ENCODE measurements around the gene GDE1. TPM values are rescaled to one million over a fixed set of nuclear protein-coding genes. Genes with fewer than 3 reads are reported as not detected.

Gene GDE1
- total RNA-seq, 2 donors from 2014 or later = 25.1 to 32.0 TPM

DNA sequence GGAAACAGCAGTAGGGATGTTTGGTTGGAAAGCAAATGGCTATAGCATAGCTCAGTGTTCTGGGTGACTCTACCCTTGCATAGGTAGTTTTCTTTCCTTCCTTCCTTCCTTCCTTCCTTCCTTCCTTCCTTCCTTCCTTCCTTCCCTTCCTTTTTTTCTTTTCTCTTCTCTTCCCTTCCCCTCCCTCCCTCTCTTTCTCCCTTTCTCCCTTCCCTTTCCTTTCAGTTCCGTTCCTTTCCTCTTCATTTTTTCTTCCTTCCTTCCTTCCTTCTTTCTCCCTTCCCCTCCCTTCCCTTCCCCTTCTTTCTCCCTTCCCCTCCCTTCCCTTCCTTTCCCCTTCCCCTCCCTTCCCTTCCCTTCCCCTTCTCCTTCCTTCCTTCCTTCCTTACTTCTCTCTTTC lies 31.3 kb downstream of the GDE1 start:
- DNase-seq (no peak), ATAC-seq (no peak)
- H3K4me3 Mint-ChIP-seq = no peak overlapping the region
- peaks cover 3% of the 10 kb centered on the region for H3K36me3 Mint-ChIP-seq (ENCODE audit: low read depth)
- H3K27me3 Mint-ChIP-seq = no peaks in the 10 kb centered on the region
- H3K4me1 Mint-ChIP-seq = peaks cover 10% of the 10 kb centered on the region
- no peak overlapping the region for H3K27ac Mint-ChIP-seq
- no peaks in the 10 kb centered on the region for H3K9me3 ChIP-seq (ENCODE audit: control insufficient read depth, low read length, poor library complexity, severe bottlenecking)

DNA sequence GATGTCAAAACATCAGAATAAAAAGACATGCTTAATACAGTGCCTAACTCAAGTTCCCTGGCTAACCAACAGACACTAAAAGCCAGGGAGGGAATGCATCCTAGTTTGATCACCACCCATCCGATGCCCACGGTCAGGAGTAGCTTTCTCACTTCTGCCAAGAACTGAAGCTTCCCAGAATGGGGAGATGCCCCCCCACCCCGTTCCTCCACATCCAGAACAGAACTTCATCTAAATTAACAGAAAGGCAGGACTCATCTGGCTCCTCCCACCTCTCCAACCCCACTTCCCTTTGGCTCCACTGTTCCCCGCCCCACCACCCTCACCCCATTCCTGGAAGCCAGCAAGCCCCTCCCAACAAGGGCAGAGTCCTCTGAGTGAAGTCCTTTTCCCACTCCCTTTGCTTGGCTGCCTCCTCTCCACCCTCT lies 33.7 kb downstream of the GDE1 start:
- H3K9me3 ChIP-seq (ENCODE audit: control insufficient read depth, low read length, poor library complexity, severe bottlenecking) = no peaks in the 10 kb centered on the region
- Mint-ChIP-seq H3K27ac (no peak overlapping the region), H3K4me1 (no peaks in the 10 kb centered on the region), H3K36me3 (ENCODE audit: low read depth) (peaks cover 3% of the 10 kb centered on the region), H3K27me3 (no peaks in the 10 kb centered on the region), H3K4me3 (no peak overlapping the region)
- ATAC-seq (no peak), DNase-seq (no peak)

DNA sequence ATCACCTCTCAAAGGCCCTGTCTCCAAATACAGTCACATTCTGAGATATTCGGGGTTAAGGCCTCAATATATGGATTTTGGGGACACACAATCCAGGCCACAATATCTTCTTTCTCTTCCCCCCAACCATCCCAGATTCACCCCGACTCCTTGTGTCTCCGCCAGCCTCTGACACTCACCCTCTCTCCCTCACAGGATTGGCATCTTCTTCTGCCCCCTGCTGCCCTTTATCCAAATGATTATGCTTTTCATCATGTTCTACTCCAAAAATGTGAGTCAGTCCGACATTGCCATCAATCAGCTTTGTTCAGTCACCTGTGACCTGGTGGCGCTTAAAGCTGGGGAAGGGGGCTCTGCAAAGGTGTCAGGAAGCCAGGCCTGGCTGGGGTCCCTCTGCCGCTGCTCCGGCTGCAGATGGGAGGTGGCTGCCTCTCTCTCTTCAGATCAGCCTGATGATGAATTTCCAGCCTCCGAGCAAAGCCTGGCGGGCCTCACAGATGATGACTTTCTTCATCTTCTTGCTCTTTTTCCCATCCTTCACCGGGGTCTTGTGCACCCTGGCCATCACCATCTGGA lies 35.1 kb downstream of the GDE1 start:
- Mint-ChIP-seq H3K4me1 (no peaks in the 10 kb centered on the region), H3K36me3 (ENCODE audit: low read depth) (no peaks in the 10 kb centered on the region), H3K27ac (no peak overlapping the region), H3K4me3 (no peak overlapping the region), H3K27me3 (no peaks in the 10 kb centered on the region)
- no peak for ATAC-seq
- no peaks in the 10 kb centered on the region for H3K9me3 ChIP-seq (ENCODE audit: control insufficient read depth, low read length, poor library complexity, severe bottlenecking)
- no peak for DNase-seq

DNA sequence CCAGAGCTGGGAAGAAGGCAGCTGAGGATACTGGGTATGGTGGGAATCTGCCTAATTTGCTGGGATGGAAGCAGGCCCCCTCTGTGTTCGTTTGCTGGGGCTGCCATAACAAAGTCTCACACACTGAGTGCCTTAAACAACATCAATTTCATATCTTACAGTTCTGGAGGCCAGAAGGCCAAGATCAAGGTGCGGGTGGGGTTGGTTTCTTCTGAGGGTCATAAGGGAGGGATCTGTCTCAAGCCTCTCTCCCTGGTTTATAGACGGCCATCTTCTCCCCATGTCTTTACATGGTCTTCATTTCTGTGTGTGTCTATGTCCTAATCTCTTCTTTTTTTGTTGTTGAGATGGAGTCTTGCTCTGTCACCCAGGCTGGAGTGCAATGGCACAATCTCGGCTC lies 35.8 kb downstream of the GDE1 start:
- ATAC-seq (no peak), DNase-seq (no peak)
- no peaks in the 10 kb centered on the region for H3K4me1 Mint-ChIP-seq
- H3K27me3 Mint-ChIP-seq = no peaks in the 10 kb centered on the region
- no peak overlapping the region for H3K4me3 Mint-ChIP-seq
- H3K27ac Mint-ChIP-seq = no peak overlapping the region
- no peaks in the 10 kb centered on the region for H3K36me3 Mint-ChIP-seq (ENCODE audit: low read depth)
- H3K9me3 ChIP-seq (ENCODE audit: control insufficient read depth, low read length, poor library complexity, severe bottlenecking) = no peaks in the 10 kb centered on the region

GRCh38 chr16:19485611-19486010 lies 36.3 kb downstream of the GDE1 start:
- Mint-ChIP-seq H3K4me1 (no peaks in the 10 kb centered on the region), H3K36me3 (ENCODE audit: low read depth) (no peaks in the 10 kb centered on the region), H3K4me3 (no peak overlapping the region), H3K27me3 (no peaks in the 10 kb centered on the region), H3K27ac (no peak overlapping the region)
- H3K9me3 ChIP-seq (ENCODE audit: control insufficient read depth, low read length, poor library complexity, severe bottlenecking) = no peaks in the 10 kb centered on the region
- ATAC-seq = no peak
- no peak for DNase-seq

DNA sequence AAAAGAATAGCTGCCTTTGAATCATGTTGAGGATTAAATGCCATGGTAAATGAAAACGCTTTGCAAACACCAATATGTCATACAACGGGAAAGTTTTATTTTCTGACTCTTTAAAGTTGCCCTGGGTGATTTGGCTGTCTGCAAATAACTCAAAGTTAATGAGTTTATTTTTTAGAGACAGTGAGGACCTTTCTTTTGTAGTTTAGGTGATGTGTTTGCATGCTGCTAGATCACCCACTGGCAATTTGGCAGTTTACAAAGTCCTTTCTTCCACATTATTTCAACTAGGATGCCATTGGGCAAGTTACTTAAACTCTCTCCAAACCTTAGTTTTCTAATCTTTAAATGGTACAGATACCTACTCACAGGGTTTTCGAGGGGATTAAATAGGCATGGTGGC lies 37.8 kb downstream of the GDE1 start:
- Mint-ChIP-seq H3K36me3 (ENCODE audit: low read depth) (no peaks in the 10 kb centered on the region), H3K4me3 (no peak overlapping the region), H3K4me1 (no peaks in the 10 kb centered on the region), H3K27me3 (no peaks in the 10 kb centered on the region), H3K27ac (no peak overlapping the region)
- DNase-seq (no peak), ATAC-seq (no peak)
- H3K9me3 ChIP-seq (ENCODE audit: control insufficient read depth, low read length, poor library complexity, severe bottlenecking) = no peaks in the 10 kb centered on the region

GRCh38 chr16:19482291-19482690 lies 39.6 kb downstream of the GDE1 start:
- H3K27me3 Mint-ChIP-seq = no peaks in the 10 kb centered on the region
- ATAC-seq (no peak), DNase-seq (no peak)
- no peaks in the 10 kb centered on the region for H3K4me1 Mint-ChIP-seq
- no peaks in the 10 kb centered on the region for H3K36me3 Mint-ChIP-seq (ENCODE audit: low read depth)
- no peak overlapping the region for H3K4me3 Mint-ChIP-seq
- no peaks in the 10 kb centered on the region for H3K9me3 ChIP-seq (ENCODE audit: control insufficient read depth, low read length, poor library complexity, severe bottlenecking)
- H3K27ac Mint-ChIP-seq = no peak overlapping the region

DNA sequence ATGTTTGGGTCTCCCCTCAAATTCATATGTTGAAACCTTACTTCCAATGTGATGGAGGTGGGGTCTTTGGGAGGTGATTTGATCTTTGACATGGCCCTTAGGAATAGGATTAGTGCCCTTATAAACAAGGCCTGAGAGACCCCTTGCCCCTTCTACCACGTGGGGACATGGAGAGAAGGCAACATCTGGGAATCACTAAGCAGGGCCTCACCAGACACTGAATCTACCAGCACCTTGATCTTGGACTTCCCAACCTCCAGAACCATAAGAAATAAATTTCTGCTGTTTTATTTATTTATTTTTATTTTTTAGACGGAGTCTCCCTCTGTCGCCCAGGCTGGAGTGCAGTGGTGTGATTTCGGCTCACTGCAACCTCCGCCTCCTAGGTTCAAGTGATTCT lies 40.1 kb downstream of the GDE1 start:
- Mint-ChIP-seq H3K4me1 (no peaks in the 10 kb centered on the region), H3K27me3 (peaks cover 1% of the 10 kb centered on the region), H3K4me3 (no peak overlapping the region), H3K27ac (no peak overlapping the region), H3K36me3 (ENCODE audit: low read depth) (no peaks in the 10 kb centered on the region)
- DNase-seq = no peak
- no peak for ATAC-seq
- no peaks in the 10 kb centered on the region for H3K9me3 ChIP-seq (ENCODE audit: control insufficient read depth, low read length, poor library complexity, severe bottlenecking)

DNA sequence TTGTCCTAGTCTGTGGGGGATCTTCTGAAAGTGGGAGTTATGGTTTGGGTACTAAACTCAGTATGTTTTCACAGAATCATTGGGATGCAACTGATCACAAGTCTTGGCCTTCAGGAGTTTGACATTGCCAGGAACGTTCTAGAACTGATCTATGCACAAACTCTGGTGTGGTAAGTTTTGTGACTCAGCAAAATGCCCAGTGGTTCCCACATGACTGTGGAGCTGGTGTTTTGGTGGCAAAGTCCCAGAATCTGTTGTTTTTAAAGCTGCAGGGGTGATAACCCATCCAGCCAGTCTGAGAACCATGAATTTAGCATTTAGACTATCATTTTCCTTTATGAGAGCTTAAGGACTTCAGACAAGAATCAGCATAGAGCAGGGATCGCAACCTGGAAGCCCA lies 40.6 kb downstream of the GDE1 start:
- no peak for DNase-seq
- Mint-ChIP-seq H3K4me1 (no peaks in the 10 kb centered on the region), H3K27ac (no peak overlapping the region), H3K36me3 (ENCODE audit: low read depth) (no peaks in the 10 kb centered on the region), H3K4me3 (no peak overlapping the region), H3K27me3 (peaks cover 6% of the 10 kb centered on the region)
- ATAC-seq = no peak
- H3K9me3 ChIP-seq (ENCODE audit: control insufficient read depth, low read length, poor library complexity, severe bottlenecking) = no peaks in the 10 kb centered on the region

DNA sequence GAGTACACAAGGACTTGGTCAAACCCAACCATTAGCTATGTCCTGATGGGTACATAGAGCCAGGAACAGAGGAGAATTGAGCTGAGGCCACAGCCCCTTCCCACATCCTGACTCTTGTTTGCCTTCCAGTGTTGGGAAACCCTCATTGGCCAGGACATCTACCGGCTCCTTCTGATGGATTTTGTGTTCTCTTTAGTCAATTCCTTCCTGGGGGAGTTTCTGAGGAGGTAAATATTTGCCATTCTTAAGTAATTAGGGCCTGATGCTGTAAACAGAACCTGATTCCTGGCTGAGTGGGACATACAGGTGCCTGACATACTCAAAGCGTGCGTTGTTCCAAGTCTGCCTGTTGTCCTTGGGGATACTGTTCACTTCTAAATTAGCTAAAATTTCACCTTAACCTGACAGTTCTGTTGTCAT lies 42.6 kb downstream of the GDE1 start:
- no peaks in the 10 kb centered on the region for H3K36me3 Mint-ChIP-seq (ENCODE audit: low read depth)
- ATAC-seq = no peak
- no peak overlapping the region for H3K4me3 Mint-ChIP-seq
- H3K27ac Mint-ChIP-seq = no peak overlapping the region
- peaks cover 2% of the 10 kb centered on the region for H3K4me1 Mint-ChIP-seq
- no peak for DNase-seq
- peaks cover 8% of the 10 kb centered on the region for H3K27me3 Mint-ChIP-seq
- H3K9me3 ChIP-seq (ENCODE audit: control insufficient read depth, low read length, poor library complexity, severe bottlenecking) = no peaks in the 10 kb centered on the region

- ATAC-seq = no peak
- Mint-ChIP-seq H3K27me3 (peaks cover 10% of the 10 kb centered on the region), H3K27ac (no peak overlapping the region), H3K4me3 (no peak overlapping the region), H3K36me3 (ENCODE audit: low read depth) (no peaks in the 10 kb centered on the region), H3K4me1 (peaks cover 2% of the 10 kb centered on the region)
- no peaks in the 10 kb centered on the region for H3K9me3 ChIP-seq (ENCODE audit: control insufficient read depth, low read length, poor library complexity, severe bottlenecking)
- no peak for DNase-seq
These were observed 43.4 kb downstream of the GDE1 start for GRCh38 chr16:19478505-19478904.

- H3K36me3 Mint-ChIP-seq (ENCODE audit: low read depth) = no peaks in the 10 kb centered on the region
- peaks cover 10% of the 10 kb centered on the region for H3K27me3 Mint-ChIP-seq
- ATAC-seq (no peak), DNase-seq (no peak)
- no peaks in the 10 kb centered on the region for H3K9me3 ChIP-seq (ENCODE audit: control insufficient read depth, low read length, poor library complexity, severe bottlenecking)
- no peak overlapping the region for H3K27ac Mint-ChIP-seq
- peaks cover 2% of the 10 kb centered on the region for H3K4me1 Mint-ChIP-seq
- H3K4me3 Mint-ChIP-seq = no peak overlapping the region
These were observed 47.3 kb downstream of the GDE1 start for GRCh38 chr16:19474617-19475016.

DNA sequence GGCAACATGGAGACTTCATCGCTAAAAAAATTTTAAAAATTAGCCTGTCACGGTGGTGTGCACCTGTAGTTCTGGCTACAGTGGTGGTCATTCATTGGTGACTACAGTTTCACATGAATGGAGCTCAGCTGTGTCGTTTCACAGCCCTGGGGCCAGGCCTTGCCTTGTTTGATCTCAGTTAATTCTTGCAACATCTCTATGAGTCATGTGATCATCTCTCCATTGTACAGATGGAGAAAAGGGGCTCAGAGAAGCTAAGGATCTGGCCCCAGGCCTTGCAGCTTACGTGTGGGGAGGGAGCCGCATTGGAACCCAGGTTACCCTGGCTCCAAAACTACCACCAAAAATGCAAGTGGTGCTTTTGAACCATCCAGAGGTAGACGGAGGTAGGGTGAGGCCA lies 49.4 kb downstream of the GDE1 start:
- H3K4me1 Mint-ChIP-seq = peaks cover 2% of the 10 kb centered on the region
- no peaks in the 10 kb centered on the region for H3K9me3 ChIP-seq (ENCODE audit: control insufficient read depth, low read length, poor library complexity, severe bottlenecking)
- ATAC-seq (no peak), DNase-seq (no peak)
- no peak overlapping the region for H3K4me3 Mint-ChIP-seq
- no peaks in the 10 kb centered on the region for H3K36me3 Mint-ChIP-seq (ENCODE audit: low read depth)
- no peak overlapping the region for H3K27ac Mint-ChIP-seq
- peaks cover 10% of the 10 kb centered on the region for H3K27me3 Mint-ChIP-seq

DNA sequence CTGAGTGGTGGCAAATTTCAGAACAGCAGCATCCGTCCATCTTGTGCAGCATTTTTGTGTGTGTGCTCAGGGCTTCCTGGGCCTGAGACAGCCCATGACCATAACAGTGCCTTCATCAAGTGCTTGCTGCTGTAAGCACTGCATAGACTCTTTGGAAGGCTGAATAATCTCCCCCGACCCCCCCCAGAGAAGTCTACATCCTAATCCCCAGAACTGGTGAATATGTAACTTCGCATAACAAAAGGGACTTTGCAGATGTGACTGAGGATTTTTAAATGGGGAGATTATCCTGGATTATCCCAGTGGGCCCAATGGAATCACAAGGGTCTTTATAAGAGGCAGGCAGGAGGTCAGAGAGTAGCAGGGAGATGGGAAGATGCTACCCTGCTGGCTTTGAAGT lies 53.6 kb downstream of the GDE1 start:
- no peak for DNase-seq
- H3K36me3 Mint-ChIP-seq (ENCODE audit: low read depth) = no peaks in the 10 kb centered on the region
- H3K27ac Mint-ChIP-seq = no peak overlapping the region
- no peak for ATAC-seq
- no peaks in the 10 kb centered on the region for H3K4me1 Mint-ChIP-seq
- H3K9me3 ChIP-seq (ENCODE audit: control insufficient read depth, low read length, poor library complexity, severe bottlenecking) = no peaks in the 10 kb centered on the region
- H3K27me3 Mint-ChIP-seq = no peaks in the 10 kb centered on the region
- no peak overlapping the region for H3K4me3 Mint-ChIP-seq

Data from T-helper 17 cell (primary cell).